ENCODE measurements around the gene CDC42EP2.

Gene CDC42EP2

DNA sequence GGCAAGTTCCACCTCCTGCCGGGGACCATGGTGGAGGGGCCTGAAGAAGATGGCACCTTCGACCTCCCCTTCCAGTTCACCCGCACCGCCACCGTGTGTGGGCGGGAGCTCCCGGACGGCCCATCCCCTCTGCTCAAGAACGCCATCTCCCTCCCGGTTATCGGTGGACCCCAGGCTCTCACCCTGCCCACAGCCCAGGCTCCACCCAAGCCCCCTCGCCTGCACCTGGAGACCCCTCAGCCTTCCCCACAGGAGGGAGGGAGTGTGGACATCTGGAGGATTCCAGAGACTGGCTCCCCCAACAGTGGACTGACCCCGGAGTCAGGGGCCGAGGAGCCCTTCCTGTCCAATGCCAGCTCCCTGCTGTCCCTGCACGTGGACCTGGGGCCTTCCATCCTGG, 6.4 kb downstream of the CDC42EP2 start:
- DNase-seq (ENCODE audit: extremely low spot score): no peak
- ChIA-PET CTCF (interaction anchor here (0.8 to 22.1 kb wide), 3 partner anchors 8 to 58 kb away, joined by 3 to 686 read pairs (median 288); partner anchors contain the start of gene DPF2), POLR2A (no interaction called here)
- TF ChIP-seq, protein P1, sequence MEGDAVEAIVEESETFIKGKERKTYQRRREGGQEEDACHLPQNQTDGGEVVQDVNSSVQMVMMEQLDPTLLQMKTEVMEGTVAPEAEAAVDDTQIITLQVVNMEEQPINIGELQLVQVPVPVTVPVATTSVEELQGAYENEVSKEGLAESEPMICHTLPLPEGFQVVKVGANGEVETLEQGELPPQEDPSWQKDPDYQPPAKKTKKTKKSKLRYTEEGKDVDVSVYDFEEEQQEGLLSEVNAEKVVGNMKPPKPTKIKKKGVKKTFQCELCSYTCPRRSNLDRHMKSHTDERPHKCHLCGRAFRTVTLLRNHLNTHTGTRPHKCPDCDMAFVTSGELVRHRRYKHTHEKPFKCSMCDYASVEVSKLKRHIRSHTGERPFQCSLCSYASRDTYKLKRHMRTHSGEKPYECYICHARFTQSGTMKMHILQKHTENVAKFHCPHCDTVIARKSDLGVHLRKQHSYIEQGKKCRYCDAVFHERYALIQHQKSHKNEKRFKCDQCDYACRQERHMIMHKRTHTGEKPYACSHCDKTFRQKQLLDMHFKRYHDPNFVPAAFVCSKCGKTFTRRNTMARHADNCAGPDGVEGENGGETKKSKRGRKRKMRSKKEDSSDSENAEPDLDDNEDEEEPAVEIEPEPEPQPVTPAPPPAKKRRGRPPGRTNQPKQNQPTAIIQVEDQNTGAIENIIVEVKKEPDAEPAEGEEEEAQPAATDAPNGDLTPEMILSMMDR (IDR thresholded peaks at IDR 0.05; ENCODE audit: control extremely low read depth, extremely low read depth, low read depth, missing control alignments): no peak

DNA sequence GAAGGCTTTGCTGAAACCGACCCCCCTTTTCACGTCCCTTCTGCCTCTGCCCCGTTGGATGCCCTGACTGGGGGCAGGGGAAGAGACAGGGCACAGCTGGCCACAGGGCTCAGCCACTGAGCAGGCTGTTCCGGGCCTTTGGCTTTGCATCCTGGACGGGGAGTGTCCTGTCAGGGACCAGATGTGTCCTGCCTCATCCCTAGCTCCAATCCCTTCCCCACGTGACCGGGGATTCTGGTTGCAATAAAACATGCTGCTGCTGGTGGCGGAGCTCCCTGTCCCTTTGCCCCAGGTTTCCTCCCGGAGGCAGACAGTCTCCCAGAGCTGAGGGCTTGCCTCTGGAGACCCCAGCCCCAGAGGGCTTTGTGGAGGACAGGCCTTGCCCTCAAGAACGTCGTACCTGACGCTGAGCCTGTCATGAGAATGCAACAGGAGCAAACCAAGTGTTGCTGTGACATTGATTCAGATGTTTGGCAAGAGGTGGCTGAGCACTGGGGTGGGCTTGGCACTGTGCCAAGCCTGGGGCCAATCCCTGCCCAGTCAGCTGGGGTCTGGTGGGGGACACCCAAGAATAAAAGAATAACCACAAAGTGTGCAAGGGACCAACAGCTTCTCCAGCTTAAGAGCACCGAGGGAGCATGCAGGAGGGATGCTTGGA, 7.3 kb downstream of the CDC42EP2 start:
- POLR2A ChIA-PET: no interaction called here
- CTCF ChIA-PET: interaction anchor here (1.0 to 22.1 kb wide), 3 partner anchors 11 to 308 kb away, joined by 3 to 686 read pairs (median 15); partner anchors contain the start of genes ARL2 and DPF2
- DNase-seq (ENCODE audit: extremely low spot score): no peak
- TF ChIP-seq, protein P1 (IDR thresholded peaks at IDR 0.05; ENCODE audit: control extremely low read depth, extremely low read depth, low read depth, missing control alignments): no peak

DNA sequence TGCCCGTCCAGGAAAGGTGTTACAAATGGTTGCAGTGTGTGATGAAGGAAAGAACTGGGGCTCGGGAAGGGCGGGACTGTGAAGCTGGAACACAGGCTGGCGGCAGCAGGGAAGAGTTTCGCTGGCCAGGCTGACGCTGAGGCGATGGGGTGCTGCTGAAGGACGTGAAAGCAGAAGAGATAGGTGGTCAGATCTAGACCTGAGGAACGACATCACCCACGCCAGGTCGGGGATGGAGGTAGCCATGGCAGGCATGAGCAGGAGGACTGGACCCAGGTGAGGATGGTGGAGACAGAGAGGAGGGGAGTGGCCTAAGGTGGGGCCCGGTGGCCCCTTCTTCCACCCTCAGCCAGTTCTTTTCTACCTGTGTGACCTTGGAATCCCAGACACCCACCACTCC, 9.1 kb downstream of the CDC42EP2 start:
- ChIA-PET POLR2A (interaction anchor here (0.7 kb wide), 1 partner anchor 72 kb away, joined by 3 read pairs; no protein-coding TSS in a partner anchor), CTCF (interaction anchor here (3.6 to 22.1 kb wide), 3 partner anchors 8 to 34 kb away, joined by 15 to 686 read pairs (median 288); partner anchors contain the start of genes CDC42EP2 and DPF2)
- DNase-seq (ENCODE audit: extremely low spot score): no peak
- TF ChIP-seq, protein P1 (IDR thresholded peaks at IDR 0.05; ENCODE audit: control extremely low read depth, extremely low read depth, low read depth, missing control alignments): no peak

DNA sequence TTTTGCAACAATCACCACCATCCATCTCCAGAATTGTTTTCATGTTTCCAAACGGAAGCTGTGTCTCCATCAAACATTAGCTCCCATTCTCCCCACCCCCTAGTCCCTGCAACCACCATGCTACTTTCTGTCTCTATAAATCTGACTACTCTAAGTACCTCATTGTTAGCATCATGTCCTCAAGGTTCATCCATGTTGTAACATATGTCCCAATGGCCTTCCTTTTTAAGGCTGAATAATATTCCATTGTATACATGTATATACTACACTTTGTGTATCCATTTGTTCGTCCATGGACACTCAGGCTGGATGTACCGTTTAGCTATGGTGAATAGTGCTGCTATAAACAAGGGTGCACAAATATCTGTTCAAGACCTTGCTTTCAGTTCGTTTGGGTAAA, 10.8 kb downstream of the CDC42EP2 start:
- no peak for DNase-seq (ENCODE audit: extremely low spot score)
- TF ChIP-seq, protein P1 (IDR thresholded peaks at IDR 0.05; ENCODE audit: control extremely low read depth, extremely low read depth, low read depth, missing control alignments): no peak
- ChIA-PET CTCF (interaction anchor here (0.7 to 22.1 kb wide), 4 partner anchors 10 to 213 kb away, joined by 3 to 686 read pairs (median 146); partner anchors contain the start of gene CDC42EP2), POLR2A (no interaction called here)

DNA sequence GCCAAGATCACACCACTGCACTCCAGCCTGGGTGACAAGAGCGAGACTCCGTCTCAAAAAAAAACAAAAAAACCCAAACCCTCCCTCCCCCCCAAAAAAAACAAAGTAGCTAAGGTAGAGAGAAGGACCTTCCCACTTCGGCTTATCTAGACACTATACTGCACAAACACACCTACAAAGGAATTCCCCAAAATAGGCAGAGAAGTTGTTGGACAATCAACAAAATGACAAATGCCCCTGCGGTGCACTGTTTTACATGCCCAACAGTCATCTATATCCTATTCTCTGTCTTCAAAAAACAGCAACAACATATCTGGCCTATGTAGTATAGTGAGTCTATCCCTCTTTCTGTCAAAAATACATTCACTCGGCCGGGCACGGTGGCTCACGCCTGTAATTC, 12.4 kb downstream of the CDC42EP2 start:
- no peak for DNase-seq (ENCODE audit: extremely low spot score)
- ChIA-PET POLR2A (interaction anchor here (0.9 to 1.2 kb wide), 2 partner anchors 178 to 184 kb away, joined by 5 to 7 read pairs; no protein-coding TSS in a partner anchor), CTCF (interaction anchor here (9.0 to 22.1 kb wide), 3 partner anchors 11 to 49 kb away, joined by 208 to 686 read pairs (median 288); partner anchors contain the start of gene CDC42EP2)
- TF ChIP-seq, protein P1 (IDR thresholded peaks at IDR 0.05; ENCODE audit: control extremely low read depth, extremely low read depth, low read depth, missing control alignments): no peak

DNA sequence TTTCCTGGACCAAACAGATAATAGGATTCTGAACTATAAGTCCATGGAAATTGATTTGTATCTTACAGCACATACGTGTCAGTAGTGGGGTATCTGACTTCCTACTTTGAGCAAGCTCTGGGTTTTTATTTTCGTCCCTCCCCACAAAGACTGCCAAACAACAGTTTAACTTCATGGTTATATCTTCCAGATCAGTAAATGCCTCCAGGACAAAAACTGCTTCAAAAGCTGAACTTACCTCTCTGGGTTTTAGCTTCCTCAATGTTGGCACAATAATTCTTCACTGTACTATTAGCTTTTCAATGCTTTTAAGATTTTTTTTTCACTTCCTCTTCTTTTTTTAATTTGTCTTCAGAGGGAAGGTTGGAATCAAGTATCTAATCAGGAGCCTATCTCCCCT, 14.8 kb downstream of the CDC42EP2 start:
- POLR2A ChIA-PET: interaction anchor here (0.5 to 1.2 kb wide), 4 partner anchors 9 to 207 kb away, joined by 3 to 5 read pairs (median 4); no protein-coding TSS in a partner anchor
- no peak for DNase-seq (ENCODE audit: extremely low spot score)
- CTCF ChIA-PET: interaction anchor here (0.7 to 12.8 kb wide), 62 partner anchors 9 to 527 kb away, joined by 3 to 288 read pairs (median 4); partner anchors contain the start of genes CDC42EP2, FRMD8, POLA2 and SNX15
- TF ChIP-seq, protein P1 (IDR thresholded peaks at IDR 0.05; ENCODE audit: control extremely low read depth, extremely low read depth, low read depth, missing control alignments): no peak

Data from GM10248 (cell line).